22Rv1 (cell line): ENCODE data around the gene SLC6A8.
"Not testable (repeated sequence)": the region's sequence is repeated elsewhere in the genome, so short reads cannot be mapped to it uniquely, and the experiment has no call there.

ENCODE experiments used
- ZFX ChIP-seq: fragments of 450-650 bp; IDR thresholded peaks from 2 replicates; pipeline ENCODE4 v1.6.1; 2017; ENCODE audit warnings: antibody characterized with exemption, borderline replicate concordance
- TF ChIP-seq, protein P1 (sequence below): fragments of 450-650 bp; IDR thresholded peaks from 2 replicates; pipeline ENCODE4 v1.5.1; 2017; ENCODE audit warnings: mild to moderate bottlenecking

DNA sequence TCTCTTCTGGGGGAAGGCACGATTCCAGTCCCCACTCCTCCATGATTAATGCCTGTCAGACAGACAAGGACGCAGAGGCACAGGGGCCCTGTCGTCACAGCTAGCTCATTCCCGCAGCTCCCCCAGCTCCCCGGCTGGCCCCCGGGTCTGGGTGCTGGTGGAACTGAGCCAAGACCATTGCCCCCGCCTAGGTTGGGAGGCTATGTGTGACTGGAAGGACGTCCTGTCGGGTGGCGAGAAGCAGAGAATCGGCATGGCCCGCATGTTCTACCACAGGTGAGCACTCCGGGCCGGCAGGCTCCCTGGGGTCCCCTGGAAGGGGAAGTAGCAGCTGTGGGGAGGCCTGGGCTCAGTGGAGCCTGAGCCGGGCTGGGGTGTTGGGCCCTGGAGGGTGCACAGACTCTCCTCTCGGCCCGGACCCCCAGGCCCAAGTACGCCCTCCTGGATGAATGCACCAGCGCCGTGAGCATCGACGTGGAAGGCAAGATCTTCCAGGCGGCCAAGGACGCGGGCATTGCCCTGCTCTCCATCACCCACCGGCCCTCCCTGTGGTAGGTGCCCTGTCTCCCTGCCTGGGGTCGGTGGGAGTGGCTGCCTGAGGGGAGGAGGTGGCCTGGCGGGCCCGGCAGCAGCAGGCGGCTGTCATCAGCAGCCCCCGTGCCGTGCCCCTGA lies 55.2 kb downstream of the SLC6A8 start:
- TF ChIP-seq, protein P1, sequence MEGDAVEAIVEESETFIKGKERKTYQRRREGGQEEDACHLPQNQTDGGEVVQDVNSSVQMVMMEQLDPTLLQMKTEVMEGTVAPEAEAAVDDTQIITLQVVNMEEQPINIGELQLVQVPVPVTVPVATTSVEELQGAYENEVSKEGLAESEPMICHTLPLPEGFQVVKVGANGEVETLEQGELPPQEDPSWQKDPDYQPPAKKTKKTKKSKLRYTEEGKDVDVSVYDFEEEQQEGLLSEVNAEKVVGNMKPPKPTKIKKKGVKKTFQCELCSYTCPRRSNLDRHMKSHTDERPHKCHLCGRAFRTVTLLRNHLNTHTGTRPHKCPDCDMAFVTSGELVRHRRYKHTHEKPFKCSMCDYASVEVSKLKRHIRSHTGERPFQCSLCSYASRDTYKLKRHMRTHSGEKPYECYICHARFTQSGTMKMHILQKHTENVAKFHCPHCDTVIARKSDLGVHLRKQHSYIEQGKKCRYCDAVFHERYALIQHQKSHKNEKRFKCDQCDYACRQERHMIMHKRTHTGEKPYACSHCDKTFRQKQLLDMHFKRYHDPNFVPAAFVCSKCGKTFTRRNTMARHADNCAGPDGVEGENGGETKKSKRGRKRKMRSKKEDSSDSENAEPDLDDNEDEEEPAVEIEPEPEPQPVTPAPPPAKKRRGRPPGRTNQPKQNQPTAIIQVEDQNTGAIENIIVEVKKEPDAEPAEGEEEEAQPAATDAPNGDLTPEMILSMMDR = not testable (repeated sequence)
- not testable (repeated sequence) for TF ChIP-seq ZFX
